ENCODE data around the gene LRP11.
"Not testable (repeated sequence)": the region's sequence is repeated elsewhere in the genome, so short reads cannot be mapped to it uniquely, and the experiment has no call there.

The LRP11 gene

DNA sequence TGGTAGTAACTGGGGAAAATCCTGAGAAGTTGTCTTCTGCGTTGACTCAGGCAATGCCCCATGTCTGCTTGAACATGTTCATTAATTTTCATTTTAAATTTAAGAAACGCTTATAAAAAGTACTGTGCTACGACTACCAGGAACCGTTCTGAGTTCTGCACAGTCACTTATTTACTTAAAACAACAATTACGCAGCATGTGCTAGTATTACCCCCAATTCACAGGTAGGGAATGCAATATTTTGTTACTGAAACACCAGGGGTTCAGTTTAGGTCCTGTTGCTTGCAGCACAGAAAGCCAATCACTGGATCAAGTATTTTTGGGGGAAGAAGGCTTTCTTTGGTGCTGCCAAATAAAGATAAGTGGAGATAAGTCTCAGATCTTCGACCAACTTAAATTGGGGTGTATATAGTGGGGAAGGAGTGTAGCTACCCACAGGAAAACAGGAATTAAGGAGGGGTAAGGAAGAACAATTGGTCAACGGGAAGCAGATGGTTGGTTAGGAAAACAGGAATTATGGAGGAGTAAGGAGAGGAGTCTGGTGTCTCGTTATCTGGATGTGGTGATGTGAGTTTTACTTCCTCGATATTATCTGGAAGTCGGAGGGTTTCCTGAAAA lies 5.2 kb upstream of the LRP11 start:
- no peak for DNase-seq (ENCODE audit: low read depth)

DNA sequence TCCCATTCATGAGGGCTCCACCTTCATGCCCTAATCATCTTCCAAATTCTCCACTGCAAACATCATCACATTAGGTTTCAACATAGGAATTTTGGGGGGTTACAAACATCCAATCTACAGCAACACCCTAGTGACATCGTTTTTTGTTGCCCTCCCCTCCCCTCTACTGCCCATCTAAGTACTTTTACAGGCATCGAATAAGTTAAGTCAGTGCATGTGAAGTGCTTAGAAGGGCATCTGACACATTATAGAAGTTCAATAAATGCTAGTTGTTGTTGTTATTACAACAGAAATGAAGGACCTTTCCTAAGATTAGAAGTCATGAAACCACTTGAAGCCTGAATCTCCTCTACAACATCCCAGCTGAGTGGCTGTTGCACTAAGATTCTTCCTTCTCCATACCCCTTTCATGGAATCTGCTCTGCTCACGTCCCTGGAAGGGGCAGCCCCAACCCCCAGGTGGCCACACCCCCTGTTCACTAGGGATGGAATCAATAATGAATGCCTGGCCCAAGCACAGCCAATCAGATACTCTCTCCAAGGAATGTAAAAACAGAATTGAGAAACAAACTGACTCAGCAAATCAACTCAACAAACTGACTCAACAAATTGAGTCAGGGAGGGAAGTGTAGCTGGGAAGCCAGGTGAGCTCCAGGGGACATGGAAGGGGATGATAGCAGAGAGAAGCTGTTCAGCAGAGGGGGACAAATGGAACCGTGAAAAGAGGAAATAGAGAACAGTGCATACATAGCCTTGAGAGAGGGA lies 3.9 kb upstream of the LRP11 start:
- DNase-seq (ENCODE audit: low read depth) = no peak

GRCh38 chr6:149864578-149865535 lies 698 bp upstream of the LRP11 start:
- DNase-seq (ENCODE audit: low read depth) = no peak

- DNase-seq (ENCODE audit: low read depth) = no peak
Measured at GRCh38 chr6:149862922-149863697, 1.0 kb downstream of the LRP11 start.

DNA sequence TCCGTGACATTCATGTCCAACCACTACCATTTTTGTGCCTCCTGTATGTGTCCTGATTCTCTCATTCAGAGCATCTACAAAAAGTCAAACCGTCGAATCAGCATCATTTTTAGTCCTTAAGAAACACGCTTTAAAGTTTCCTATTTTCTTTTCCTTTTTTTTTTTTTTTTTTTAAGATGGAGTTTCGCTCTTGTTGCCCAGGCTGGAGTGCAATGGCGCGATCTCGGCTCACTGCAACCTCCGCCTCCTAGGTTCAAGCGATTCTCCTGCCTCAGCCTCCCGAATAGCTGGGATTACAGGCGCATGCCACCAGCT lies 1.8 kb downstream of the LRP11 start:
- DNase-seq (ENCODE audit: low read depth) = not testable (repeated sequence)

DNA sequence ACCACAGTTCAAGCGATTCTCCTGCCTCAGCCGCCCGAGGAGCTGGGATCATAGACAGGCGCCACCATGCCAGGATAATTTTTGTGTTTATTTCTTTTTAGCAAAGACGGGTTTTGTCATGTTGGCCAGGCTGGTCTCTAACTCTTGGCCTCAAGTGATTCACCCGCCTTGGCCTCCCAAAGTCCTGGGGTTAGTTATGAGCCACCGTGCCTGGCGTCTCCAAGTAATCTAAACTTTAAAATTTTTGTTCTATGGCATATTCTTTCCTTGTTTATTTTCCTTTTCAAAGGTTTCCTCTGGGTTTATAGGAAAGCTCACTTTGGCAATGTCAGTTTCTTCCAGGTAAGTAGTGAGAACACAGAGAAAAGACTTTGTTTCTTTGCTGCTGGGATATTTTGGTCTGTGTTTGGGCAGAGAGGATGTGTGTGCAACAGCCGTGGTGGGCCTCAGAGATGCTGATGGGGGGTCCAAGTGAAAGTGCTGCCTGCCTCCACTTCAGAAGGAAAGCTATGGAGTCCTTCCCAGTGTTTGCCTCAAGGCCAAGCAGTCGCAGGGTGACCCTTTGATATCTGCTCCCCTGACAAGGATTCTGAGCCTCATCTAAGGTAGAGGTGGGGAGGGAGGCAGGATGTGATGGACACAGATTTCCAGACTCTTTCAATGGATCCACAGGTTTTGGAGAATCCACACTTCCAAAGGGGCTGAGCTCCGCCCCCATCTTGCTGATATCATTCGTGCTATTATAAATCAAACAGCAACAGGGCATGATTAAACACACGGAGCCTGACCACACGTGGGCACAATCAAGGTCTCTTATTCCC lies 2.3 kb downstream of the LRP11 start:
- DNase-seq (ENCODE audit: low read depth) = no peak

DNA sequence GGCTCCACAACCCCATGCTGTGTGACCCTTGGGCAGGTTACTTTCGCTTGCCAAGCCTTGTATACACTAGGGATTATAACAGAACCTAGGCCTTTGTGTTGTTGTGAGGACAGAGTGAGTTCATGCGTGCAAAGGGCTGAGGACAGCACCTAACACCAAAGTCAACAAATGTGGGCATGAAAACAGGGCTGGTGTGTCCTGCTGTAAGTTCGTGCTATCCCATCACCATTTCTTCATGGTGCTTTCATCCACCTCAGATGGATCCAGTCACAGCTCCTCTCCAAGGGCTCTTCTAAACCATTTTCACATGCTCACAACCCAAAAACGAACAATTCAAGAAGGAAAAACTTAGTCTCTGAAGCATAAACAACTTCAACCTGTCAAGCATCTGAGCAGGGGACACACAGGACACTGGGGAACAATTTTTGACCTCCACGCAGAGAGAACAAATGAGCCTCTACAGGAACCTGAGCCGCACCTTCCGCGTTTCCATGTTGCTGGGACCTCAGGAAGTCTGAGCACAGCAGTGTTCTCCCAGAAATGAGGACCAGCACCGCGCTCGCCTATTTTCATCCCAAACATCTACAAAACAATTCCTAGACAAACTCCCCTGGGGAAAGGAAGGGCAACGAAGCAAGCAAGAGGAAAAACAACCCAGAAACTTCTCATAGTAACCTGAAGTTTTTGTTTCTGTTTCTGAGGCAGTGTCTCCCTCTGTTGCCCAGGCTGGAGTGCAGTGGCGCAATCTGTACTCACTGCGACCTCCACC lies 3.1 kb downstream of the LRP11 start:
- no peak for DNase-seq (ENCODE audit: low read depth)

- no peak for DNase-seq (ENCODE audit: low read depth)
Measured at GRCh38 chr6:149860513-149860833, 3.7 kb downstream of the LRP11 start.

DNA sequence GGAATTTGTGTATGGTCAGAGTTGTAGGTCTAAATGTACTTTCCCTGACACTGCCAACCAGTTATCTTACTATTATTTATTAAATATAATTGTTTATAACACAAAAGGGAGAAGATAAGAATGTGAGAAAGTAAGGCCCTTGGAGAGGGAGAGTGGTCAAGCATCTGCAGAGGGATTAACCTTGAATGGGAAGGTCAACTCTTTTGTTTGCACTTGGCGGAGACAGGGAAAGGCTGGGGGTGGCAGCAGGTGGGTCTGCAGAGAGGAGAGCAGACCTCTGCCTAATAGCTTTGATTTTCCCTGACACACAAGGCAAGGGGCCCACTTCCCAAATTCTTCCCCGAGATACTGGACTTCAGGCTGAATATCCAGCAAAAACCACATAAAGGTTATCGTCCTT lies 4.2 kb downstream of the LRP11 start:
- DNase-seq (ENCODE audit: low read depth) = no peak

- DNase-seq (ENCODE audit: low read depth) = no peak
Measured at GRCh38 chr6:149859368-149859767, 4.8 kb downstream of the LRP11 start.

GRCh38 chr6:149857541-149857940 lies 6.6 kb downstream of the LRP11 start:
- no peak for DNase-seq (ENCODE audit: low read depth)

DNA sequence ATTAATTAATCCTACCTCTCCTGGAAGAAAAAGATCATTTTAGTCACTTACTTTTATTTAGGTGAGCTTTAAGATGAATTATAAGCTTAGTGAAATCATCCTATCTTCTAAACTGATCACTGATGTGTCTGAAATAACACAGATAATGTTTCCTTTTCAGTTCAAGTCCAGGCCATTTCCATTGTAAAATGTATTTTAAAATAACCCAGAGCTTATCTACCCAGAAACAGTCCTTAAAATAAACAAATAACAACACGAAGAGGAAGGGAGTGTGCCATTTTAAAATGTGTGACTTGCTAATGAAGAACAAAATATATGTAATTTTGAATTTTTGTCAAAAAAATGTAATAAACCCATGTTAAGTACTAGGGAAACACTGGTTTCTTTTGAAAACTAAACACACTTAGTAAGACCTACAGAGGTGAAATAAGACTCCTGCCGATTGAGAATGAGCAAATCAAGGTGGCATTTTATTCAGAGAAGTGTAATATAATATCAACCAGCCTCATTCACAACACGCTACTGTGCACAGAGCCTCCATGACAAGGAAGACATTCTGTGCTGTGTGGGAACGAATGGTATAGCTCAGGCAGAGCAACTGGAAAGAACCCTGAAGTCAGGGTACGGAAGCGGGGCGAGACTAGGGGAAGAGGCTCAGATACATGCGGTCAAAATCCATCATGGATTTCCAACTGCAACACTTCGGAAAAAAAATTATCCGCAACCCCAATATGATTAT lies 7.7 kb downstream of the LRP11 start:
- no peak for DNase-seq (ENCODE audit: low read depth)

GRCh38 chr6:149855741-149856140 lies 8.4 kb downstream of the LRP11 start:
- no peak for DNase-seq (ENCODE audit: low read depth)

- peak; percentile 89 for DNase-seq (ENCODE audit: low read depth)
Measured at GRCh38 chr6:149855040-149855654, 9.0 kb downstream of the LRP11 start.

- no peak for DNase-seq (ENCODE audit: low read depth)
Measured at GRCh38 chr6:149854532-149854931, 9.6 kb downstream of the LRP11 start.

DNA sequence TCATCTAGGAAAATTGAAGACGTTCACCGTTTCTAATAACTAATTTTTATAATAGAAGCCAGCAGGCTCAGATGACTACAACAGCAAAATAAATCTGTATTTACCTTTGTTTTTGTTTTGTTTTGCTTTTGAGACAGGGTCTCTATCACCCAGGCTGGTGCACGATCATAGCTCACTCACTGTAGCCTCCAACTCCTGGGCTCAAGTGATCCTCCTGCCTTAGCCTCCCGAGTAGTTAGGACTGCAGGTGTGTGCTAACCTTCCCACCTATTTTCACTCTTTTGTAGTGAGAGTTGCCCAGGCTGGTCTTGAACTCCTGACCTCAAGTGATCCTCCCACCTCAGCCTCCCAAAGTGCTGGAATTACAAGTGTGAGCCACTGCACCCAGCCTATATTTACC lies 10.1 kb downstream of the LRP11 start:
- DNase-seq (ENCODE audit: low read depth) = not testable (repeated sequence)

GRCh38 chr6:149852881-149853280 lies 11.3 kb downstream of the LRP11 start:
- no peak for DNase-seq (ENCODE audit: low read depth)

DNA sequence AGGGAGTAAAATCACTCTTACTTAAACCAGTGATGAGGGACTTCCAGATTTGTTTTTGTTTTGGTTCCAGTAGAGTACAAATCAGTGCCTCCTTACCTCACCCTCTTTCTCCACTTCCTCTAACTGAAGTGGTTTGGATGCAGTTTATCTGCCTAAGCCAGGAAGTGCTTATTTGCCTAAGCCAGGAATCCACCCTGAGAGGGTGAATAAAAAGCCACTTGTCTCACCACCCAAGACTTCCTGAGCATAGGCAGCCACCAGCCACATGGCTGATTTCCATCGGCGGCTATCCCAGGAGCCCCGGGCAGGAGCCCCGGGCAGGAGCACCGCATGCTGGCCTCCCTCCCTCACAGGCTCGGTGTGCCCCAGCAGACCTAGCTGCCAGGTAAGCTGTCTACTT lies 12.0 kb downstream of the LRP11 start:
- DNase-seq (ENCODE audit: low read depth) = no peak

DNA sequence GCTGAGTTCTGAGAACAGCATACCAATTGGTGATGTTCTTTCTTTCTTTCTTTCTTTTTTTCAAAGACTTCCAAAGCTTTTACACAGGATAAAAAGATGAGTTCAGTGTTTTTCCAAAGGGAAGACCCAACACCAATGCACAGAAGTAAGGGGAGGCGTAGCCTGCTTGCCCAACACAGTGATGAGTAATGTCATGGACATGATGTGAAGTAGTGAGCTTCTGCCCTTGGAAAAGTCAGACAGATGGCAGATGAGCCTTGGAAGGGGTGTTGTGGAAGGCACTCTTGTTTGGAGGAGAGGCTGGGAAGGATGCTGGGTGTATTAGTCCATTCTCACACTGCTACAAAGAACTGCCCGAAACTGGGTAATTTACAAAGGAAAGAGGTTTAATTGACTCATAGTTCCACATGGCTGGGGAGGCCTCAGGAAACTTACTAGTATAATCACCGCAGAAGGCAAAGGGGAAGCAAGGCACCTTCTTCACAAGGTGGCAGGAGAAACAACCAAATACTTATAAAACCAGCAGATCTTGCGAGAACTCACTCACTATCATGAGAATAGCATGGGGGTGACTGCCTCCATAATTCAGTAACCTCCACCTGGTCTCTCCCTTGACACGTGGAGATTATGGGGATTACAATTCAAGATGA lies 12.6 kb downstream of the LRP11 start:
- DNase-seq (ENCODE audit: low read depth) = no peak
